Vagina (tissue), 2 donors: Measurements from ENCODE around the gene PSMC3.

Experiments
- POLR2AphosphoS5 ChIP-seq, 2 donors: sonication (generic); formaldehyde crosslinking; IDR thresholded peaks; one replicate each; pipeline ENCODE4 v1.9.0; 2017; ENCODE audit warnings: antibody characterized with exemption in 2 of 2, mild to moderate bottlenecking in 2 of 2, low read depth in 1 of 2; ENCODE audit not compliant: insufficient read depth in 1 of 2
- TF ChIP-seq, protein P1 (sequence below), 3 experiments: fragments of 450-650 bp in 2 of 3; fragments of 200-600 bp in 1 of 3; sonication (generic) in 1 of 3; IDR thresholded peaks; one replicate each; pipeline ENCODE4 v1.5.1; 2017 to 2019; ENCODE audit warnings: antibody characterized with exemption in 3 of 3, mild to moderate bottlenecking in 2 of 3, moderate library complexity in 2 of 3

DNA sequence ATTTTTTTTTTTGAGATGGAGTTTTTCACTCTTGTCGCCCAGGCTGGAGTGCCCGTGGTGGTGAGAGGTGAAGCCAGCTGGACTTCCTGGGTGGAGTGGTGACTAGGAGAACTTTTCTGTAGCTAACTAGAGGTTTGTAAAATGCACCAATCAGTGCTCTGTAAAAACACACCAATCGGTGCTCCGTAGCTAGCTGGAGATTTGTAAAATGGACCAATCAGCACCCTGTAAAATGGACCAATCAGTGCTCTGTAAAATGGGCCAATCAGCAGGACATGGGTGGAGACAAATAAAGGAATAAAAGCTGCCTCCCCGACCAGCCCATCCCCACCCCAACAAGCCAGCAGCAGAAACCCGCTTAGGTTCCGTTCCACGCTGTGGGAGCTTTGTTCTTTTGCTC is 27.1 kb upstream of the PSMC3 start:
- TF ChIP-seq POLR2AphosphoS5 (IDR thresholded peaks at IDR 0.05; ENCODE audit: insufficient read depth in 1 of 2, low read depth in 1 of 2), result no peak
- TF ChIP-seq, protein P1, sequence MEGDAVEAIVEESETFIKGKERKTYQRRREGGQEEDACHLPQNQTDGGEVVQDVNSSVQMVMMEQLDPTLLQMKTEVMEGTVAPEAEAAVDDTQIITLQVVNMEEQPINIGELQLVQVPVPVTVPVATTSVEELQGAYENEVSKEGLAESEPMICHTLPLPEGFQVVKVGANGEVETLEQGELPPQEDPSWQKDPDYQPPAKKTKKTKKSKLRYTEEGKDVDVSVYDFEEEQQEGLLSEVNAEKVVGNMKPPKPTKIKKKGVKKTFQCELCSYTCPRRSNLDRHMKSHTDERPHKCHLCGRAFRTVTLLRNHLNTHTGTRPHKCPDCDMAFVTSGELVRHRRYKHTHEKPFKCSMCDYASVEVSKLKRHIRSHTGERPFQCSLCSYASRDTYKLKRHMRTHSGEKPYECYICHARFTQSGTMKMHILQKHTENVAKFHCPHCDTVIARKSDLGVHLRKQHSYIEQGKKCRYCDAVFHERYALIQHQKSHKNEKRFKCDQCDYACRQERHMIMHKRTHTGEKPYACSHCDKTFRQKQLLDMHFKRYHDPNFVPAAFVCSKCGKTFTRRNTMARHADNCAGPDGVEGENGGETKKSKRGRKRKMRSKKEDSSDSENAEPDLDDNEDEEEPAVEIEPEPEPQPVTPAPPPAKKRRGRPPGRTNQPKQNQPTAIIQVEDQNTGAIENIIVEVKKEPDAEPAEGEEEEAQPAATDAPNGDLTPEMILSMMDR (IDR thresholded peaks at IDR 0.05), result no peak
